Left hindlimb (tissue), 1 donor: ENCODE data around the gene HSFY1.
"Not testable (repeated sequence)": the region's sequence is repeated elsewhere in the genome, so short reads cannot be mapped to it uniquely, and the experiment has no call there.

Experiments
- DNase-seq: peaks from one replicate; pipeline ENCODE4 v3.0.0-alpha.2; 2018

HSFY1 gene, protein sequence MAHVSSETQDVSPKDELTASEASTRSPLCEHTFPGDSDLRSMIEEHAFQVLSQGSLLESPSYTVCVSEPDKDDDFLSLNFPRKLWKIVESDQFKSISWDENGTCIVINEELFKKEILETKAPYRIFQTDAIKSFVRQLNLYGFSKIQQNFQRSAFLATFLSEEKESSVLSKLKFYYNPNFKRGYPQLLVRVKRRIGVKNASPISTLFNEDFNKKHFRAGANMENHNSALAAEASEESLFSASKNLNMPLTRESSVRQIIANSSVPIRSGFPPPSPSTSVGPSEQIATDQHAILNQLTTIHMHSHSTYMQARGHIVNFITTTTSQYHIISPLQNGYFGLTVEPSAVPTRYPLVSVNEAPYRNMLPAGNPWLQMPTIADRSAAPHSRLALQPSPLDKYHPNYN

DNA sequence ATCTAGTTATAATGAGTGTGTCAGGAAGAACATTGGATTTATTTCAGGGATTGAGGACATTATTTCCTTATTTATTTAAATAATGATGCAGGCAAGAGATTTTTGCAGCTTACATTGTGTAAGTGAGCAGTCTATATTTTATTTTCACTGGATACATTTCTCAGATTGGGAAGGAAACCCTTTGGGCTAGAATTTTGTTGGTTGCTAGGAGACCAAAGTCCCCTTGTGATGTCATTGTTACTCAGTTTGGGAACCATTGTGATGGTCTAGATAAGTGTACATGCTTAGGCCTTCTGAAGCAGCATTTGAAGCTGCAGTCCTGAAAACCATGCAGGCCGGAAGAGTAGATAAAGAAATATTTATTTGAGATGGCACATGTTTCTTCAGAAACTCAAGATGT, at the start of gene HSFY1:
Gene HSFY1, plus strand, starts transcription at position 301 of the 400 bp plus-strand sequence. Its CDS starts 68 bp downstream, at position 369.
- not testable (repeated sequence) for DNase-seq

DNA sequence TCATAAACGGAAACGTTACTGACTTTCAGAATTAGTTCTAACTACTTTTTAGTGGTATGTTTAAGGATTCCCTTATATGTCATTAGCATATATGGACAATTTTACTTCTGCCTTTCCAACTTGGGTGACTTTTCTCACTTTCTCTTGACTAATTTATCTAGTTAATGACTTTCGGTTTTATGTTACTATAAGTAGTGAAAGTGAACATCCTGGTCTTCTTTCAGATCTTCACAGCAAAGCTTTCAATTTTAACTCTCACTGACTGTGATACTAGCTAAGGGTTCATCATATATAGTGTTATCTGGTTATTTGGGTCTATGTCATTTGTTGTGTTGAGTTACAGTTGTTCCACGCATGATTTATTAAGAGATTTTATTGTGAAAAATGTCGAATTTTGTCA, 42.3 kb upstream of the HSFY1 start:
- DNase-seq: not testable (repeated sequence)

- not testable (repeated sequence) for DNase-seq
Observed at GRCh38 chrY:18530995-18531655, 15.4 kb upstream of the HSFY1 start.

- not testable (repeated sequence) for DNase-seq
Observed at GRCh38 chrY:18538952-18539351, 7.6 kb upstream of the HSFY1 start.

- DNase-seq: not testable (repeated sequence)
Observed at GRCh38 chrY:18553132-18553531, 6.6 kb downstream of the HSFY1 start.

GRCh38 chrY:18565915-18566314, 19.4 kb downstream of the HSFY1 start:
- not testable (repeated sequence) for DNase-seq
